Mononuclear cell (primary cell): ENCODE results near the gene TRIM2. TPM values are rescaled to one million over a fixed set of nuclear protein-coding genes. Genes with fewer than 3 reads are reported as not detected.
A peak's percentile ranks its signal among the peaks of the same experiment; 100 is the strongest.

Experiments used
- H3K27me3 ChIP-seq: 2 replicates; pipeline ENCODE4 v1.6.0; 2011; ENCODE audit warnings: low read length, control low read depth; ENCODE audit not compliant: insufficient read depth
- H3K4me1 ChIP-seq: 2 replicates; pipeline ENCODE4 v1.5.1; 2011; ENCODE audit warnings: mild to moderate bottlenecking, low read length, control low read depth; ENCODE audit not compliant: insufficient read depth
- H3K4me3 ChIP-seq: 2 replicates; pipeline ENCODE4 v1.5.1; 2011; ENCODE audit warnings: mild to moderate bottlenecking, low read length, moderate library complexity
- H3K9me3 ChIP-seq: 2 replicates; pipeline ENCODE4 v1.5.1; 2011; ENCODE audit warnings: low read depth, mild to moderate bottlenecking, control low read depth, low read length
- total RNA-seq: library from RNA; depleted of rRNA; stranded (reverse); fragments of >200 nt; gene quantifications from one replicate; pipeline ENCODE4 v1.2.3, GENCODE V29; 2012

Gene TRIM2
- total RNA-seq, 1 donor: 1.7 TPM

- Histone ChIP-seq H3K27me3 (no peaks in the 10 kb centered on the region), H3K4me3 (no peak overlapping the region), H3K4me1 (peaks cover 16% of the 10 kb centered on the region), H3K9me3 (no peaks in the 10 kb centered on the region)
Observed at GRCh38 chr4:153244969-153245368, 40.7 kb downstream of the TRIM2 start.

DNA sequence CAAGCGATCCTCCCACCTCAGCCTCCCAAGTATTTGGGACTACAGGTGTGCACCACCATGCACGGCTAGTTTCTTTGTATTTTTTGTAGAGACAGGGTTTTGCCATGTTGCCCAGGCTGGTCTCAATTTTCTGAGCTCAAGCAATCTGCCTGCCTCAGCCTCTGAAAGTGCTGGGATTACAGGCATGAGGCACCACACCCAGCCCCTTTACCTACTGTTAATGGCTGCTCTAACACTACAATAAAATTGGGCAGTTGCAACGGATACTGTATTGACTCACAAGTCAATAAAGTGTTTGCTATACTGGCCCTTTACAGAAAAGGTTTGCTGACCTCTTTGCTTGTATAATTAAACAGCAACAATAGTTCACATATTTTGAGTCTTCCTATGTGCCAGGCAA is 41.5 kb downstream of the TRIM2 start:
- peaks cover 16% of the 10 kb centered on the region for H3K4me1 ChIP-seq
- H3K9me3 ChIP-seq: no peaks in the 10 kb centered on the region
- no peak overlapping the region for H3K4me3 ChIP-seq
- H3K27me3 ChIP-seq: no peaks in the 10 kb centered on the region

- Histone ChIP-seq H3K4me3 (no peak overlapping the region), H3K27me3 (no peaks in the 10 kb centered on the region), H3K4me1 (peaks cover 16% of the 10 kb centered on the region), H3K9me3 (no peaks in the 10 kb centered on the region)
Observed at GRCh38 chr4:153246446-153247115, 42.3 kb downstream of the TRIM2 start.

DNA sequence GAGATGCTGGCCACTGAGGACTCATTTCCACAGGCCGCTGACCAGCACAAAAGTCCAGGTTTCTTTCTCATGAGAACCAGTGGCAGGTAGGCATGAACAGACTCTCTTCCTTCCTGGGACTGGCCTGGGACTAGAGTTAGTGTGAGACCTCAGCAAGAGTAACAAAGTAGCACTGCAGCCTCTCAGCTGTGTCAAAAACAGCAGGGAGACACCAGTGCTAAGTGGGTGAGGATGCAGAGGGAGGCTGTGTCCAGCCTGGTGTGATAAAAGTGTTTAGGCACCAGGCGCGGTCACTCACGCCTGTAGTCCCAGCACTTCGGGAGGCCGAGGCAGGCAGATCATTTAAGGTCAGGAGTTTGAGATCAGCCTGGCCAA is 42.9 kb downstream of the TRIM2 start:
- Histone ChIP-seq H3K9me3 (no peaks in the 10 kb centered on the region), H3K4me3 (no peak overlapping the region), H3K4me1 (peaks cover 16% of the 10 kb centered on the region), H3K27me3 (no peaks in the 10 kb centered on the region)

GRCh38 chr4:153248641-153249198 is 44.5 kb downstream of the TRIM2 start:
- no peaks in the 10 kb centered on the region for H3K27me3 ChIP-seq
- H3K4me1 ChIP-seq: peaks cover 16% of the 10 kb centered on the region
- H3K4me3 ChIP-seq: peak overlapping the region; percentile 30
- H3K9me3 ChIP-seq: no peaks in the 10 kb centered on the region

GRCh38 chr4:153249199-153250041 is 45.2 kb downstream of the TRIM2 start:
- Histone ChIP-seq H3K4me1 (peaks cover 16% of the 10 kb centered on the region), H3K9me3 (no peaks in the 10 kb centered on the region), H3K27me3 (no peaks in the 10 kb centered on the region), H3K4me3 (peak overlapping the region; percentile 30)

- Histone ChIP-seq H3K9me3 (no peaks in the 10 kb centered on the region), H3K4me1 (peaks cover 18% of the 10 kb centered on the region), H3K4me3 (no peak overlapping the region), H3K27me3 (peaks cover 15% of the 10 kb centered on the region)
Observed at GRCh38 chr4:153252122-153252521, 47.9 kb downstream of the TRIM2 start.

GRCh38 chr4:153255233-153255632 is 51.0 kb downstream of the TRIM2 start:
- H3K4me3 ChIP-seq: no peak overlapping the region
- H3K4me1 ChIP-seq: peaks cover 4% of the 10 kb centered on the region
- H3K27me3 ChIP-seq: peaks cover 45% of the 10 kb centered on the region

GRCh38 chr4:153257151-153257620 is 52.9 kb downstream of the TRIM2 start:
- no peaks in the 10 kb centered on the region for H3K9me3 ChIP-seq
- peaks cover 4% of the 10 kb centered on the region for H3K4me1 ChIP-seq
- peaks cover 47% of the 10 kb centered on the region for H3K27me3 ChIP-seq
- H3K4me3 ChIP-seq: no peak overlapping the region

More at GRCh38 chr4:153255233-153255632, 51.0 kb downstream of the TRIM2 start:
- no peaks in the 10 kb centered on the region for H3K9me3 ChIP-seq

GRCh38 chr4:153257991-153258390 is 53.7 kb downstream of the TRIM2 start:
- no peak overlapping the region for H3K4me3 ChIP-seq
- H3K9me3 ChIP-seq: no peaks in the 10 kb centered on the region
- H3K4me1 ChIP-seq: peaks cover 4% of the 10 kb centered on the region
- peaks cover 47% of the 10 kb centered on the region for H3K27me3 ChIP-seq

DNA sequence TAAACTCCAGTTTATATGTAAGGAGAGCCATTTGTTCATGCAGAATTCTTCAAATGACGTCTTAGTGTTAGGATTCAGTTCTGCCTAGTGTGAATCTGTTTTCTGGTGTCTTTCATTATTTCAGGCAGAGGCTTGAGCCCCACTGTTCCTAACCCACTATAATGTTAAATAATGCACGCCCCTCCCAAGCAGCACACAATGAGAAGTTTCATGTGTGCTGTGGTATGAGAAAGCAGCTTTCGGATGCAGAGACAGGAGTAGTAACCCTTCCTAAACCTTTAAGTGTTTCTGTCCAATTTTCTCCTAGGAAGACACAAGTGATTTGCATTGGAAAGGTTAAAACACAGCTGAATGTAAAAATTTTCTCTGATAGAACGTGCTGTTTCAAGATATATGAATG is 54.5 kb downstream of the TRIM2 start:
- no peaks in the 10 kb centered on the region for H3K9me3 ChIP-seq
- H3K27me3 ChIP-seq: peaks cover 47% of the 10 kb centered on the region
- peaks cover 4% of the 10 kb centered on the region for H3K4me1 ChIP-seq
- H3K4me3 ChIP-seq: no peak overlapping the region

GRCh38 chr4:153259661-153260060 is 55.4 kb downstream of the TRIM2 start:
- H3K9me3 ChIP-seq: no peaks in the 10 kb centered on the region
- H3K27me3 ChIP-seq: peaks cover 47% of the 10 kb centered on the region
- H3K4me3 ChIP-seq: no peak overlapping the region
- peaks cover 4% of the 10 kb centered on the region for H3K4me1 ChIP-seq

DNA sequence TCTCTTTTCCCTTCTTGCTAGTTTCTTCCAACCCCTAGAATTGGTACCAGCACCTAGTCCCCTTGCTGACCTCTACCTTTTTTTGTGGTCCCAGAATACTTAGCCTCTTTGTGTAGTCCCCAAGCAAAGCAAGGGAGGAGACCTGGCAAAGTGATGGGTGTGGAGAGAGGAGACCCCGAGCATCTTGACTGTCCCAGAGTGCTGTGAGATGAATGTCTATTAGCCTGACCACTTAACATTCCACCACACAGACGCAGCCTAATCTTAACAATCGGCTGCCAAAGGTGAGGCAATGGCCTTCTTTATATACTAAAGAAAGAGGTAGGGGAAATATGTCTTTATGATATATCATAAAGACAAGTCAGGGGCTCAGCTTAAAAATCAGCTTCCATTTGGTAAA is 55.9 kb downstream of the TRIM2 start:
- H3K9me3 ChIP-seq: no peaks in the 10 kb centered on the region
- H3K4me3 ChIP-seq: no peak overlapping the region
- peaks cover 47% of the 10 kb centered on the region for H3K27me3 ChIP-seq
- peaks cover 4% of the 10 kb centered on the region for H3K4me1 ChIP-seq

- Histone ChIP-seq H3K4me3 (no peak overlapping the region), H3K27me3 (peaks cover 45% of the 10 kb centered on the region), H3K9me3 (no peaks in the 10 kb centered on the region), H3K4me1 (peaks cover 4% of the 10 kb centered on the region)
Observed at GRCh38 chr4:153260553-153261300, 56.5 kb downstream of the TRIM2 start.

DNA sequence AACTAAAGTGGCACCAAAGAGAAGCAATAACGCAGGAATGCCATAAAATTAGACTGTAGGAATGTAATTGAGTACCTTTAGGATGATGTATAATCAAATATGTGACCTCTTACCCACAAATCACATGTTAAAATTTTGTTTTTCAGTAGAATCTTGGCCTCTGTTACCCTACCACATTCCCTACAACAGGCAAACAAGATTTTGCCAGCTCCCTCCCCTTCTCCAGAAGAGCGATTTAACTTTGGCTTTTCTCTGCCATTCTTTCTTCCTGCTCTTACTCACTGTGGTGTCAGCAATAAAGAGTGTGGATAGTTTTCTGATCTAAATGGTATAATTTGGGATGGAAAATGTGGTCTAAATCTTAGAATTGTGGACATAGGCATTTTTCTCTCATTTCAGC is 57.2 kb downstream of the TRIM2 start:
- Histone ChIP-seq H3K27me3 (peaks cover 38% of the 10 kb centered on the region), H3K4me3 (no peak overlapping the region), H3K9me3 (no peaks in the 10 kb centered on the region), H3K4me1 (peaks cover 4% of the 10 kb centered on the region)
